ENCODE results near the gene CARD10.
"Not testable (repeated sequence)": the region's sequence is repeated elsewhere in the genome, so short reads cannot be mapped to it uniquely, and the experiment has no call there.

CARD10 gene

GRCh38 chr22:37470087-37470445 lies 49.1 kb downstream of the CARD10 start:
- no peak for DNase-seq (ENCODE audit: insufficient read length, low spot score)
- no peak for FAIRE-seq

- FAIRE-seq (no peak), DNase-seq (ENCODE audit: insufficient read length, low spot score) (no peak)
These were observed 49.7 kb downstream of the CARD10 start for GRCh38 chr22:37469416-37470086.

GRCh38 chr22:37468201-37468695 lies 51.0 kb downstream of the CARD10 start:
- DNase-seq (ENCODE audit: insufficient read length, low spot score); FAIRE-seq: not testable (repeated sequence)

- no peak for FAIRE-seq
- no peak for DNase-seq (ENCODE audit: insufficient read length, low spot score)
These were observed 51.7 kb downstream of the CARD10 start for GRCh38 chr22:37467391-37467955.

DNA sequence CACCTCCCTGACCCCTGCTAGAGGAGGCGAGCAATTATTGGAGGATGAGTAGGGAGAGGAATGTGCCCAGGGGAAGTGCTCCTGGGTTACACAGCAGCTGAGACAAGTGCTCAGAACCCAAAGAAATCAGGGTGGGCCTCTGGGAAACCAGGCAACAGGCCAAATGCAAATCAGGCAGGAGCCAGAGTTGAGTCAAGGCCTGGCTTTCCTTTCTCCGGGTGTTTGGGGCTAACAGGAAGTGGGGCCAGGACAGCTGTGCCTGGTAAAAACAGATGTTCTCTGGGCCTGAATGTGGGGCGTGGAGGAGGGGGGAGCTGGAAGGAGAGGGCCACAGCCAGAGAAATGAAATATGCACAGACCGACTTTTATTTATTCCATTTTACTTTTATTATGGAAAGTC lies 55.0 kb downstream of the CARD10 start:
- FAIRE-seq = no peak
- DNase-seq (ENCODE audit: insufficient read length, low spot score) = no peak

- DNase-seq (ENCODE audit: insufficient read length, low spot score) (no peak), FAIRE-seq (no peak)
These were observed 56.2 kb downstream of the CARD10 start for GRCh38 chr22:37462983-37463382.

GRCh38 chr22:37462436-37462835 lies 56.8 kb downstream of the CARD10 start:
- FAIRE-seq (no peak), DNase-seq (ENCODE audit: insufficient read length, low spot score) (no peak)

GRCh38 chr22:37461961-37462360 lies 57.3 kb downstream of the CARD10 start:
- DNase-seq (ENCODE audit: insufficient read length, low spot score) (no peak), FAIRE-seq (no peak)

DNA sequence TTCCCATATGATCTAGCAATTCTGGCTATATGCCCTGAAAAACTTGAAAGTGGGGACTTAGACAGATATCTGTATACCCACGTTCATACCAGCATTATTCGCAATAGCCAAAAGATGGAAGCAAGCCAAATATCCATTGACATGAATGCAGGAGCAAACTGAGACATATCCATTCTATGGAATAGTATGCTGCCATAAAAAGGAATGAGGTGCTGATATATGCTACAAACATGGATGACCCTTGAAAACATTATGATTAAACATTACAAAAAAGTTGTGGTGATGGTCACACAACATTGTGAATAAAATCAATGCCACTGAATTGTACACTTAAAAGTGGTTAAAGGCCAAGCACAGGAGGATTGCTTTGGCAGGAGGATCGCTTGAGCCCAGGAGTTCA lies 58.5 kb downstream of the CARD10 start:
- DNase-seq (ENCODE audit: insufficient read length, low spot score) (no peak), FAIRE-seq (no peak)

DNA sequence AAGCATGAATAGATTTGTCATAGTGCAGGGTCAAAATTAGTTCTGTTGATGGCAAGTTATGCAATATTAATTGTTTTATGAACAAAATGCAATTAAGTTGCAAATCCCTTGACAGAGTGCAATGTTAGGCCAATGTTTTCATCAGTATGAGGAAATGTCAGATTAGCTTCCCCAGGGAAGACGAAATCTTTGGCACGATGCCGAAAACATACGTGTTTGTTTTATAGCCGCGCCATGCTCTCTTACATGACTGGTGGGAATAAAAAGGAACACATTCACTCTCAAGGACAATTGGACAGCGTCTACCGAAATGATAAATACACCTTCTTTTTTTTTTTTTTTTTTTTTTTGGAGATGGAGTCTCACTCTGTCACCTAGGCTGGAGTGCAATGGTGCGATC lies 60.0 kb downstream of the CARD10 start:
- FAIRE-seq = no peak
- no peak for DNase-seq (ENCODE audit: insufficient read length, low spot score)

DNA sequence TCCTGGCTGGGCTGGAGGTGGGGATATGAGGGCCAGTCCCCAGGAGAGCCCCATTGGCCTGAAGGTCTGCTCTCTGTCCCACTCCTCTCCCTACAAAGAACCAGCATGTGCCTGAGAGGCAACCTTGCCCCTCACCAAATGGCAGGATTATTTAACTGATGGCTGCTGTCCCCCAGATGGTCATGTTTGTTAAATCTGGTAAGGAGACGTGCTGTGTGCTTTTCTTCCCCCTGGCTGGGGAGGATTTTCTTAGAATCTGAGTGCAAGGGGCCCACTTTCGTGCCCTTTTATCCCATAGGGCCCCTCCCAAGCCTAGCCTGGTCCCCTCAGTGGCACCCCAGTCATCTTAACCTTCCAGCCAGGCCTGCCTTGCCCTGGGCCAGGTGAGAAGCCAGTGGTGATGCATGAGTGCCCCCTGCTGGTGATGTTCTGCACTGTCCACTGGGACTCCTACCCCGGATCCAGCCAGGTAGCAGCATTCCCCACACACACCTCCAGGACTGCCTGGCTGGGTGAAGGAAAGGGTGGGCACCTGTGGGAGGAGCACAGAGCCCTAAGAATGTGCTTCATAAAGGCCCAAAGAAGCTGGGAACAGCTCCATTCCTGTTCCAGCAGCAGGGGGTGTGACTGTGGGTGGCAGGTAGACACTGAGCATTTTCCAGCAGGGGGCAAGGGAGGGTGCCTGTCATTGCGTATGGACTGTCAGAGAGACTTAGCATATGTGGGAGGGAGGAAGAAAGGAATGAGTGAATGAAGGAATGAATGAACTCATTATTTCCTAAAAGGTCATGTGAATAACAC lies 61.9 kb downstream of the CARD10 start:
- FAIRE-seq = peak; percentile 55
- DNase-seq (ENCODE audit: insufficient read length, low spot score) = peak; percentile 70

- no peak for DNase-seq (ENCODE audit: insufficient read length, low spot score)
These were observed 62.9 kb downstream of the CARD10 start for GRCh38 chr22:37456346-37456745.

GRCh38 chr22:37455896-37456295 lies 63.3 kb downstream of the CARD10 start:
- FAIRE-seq = no peak
- no peak for DNase-seq (ENCODE audit: insufficient read length, low spot score)

More at GRCh38 chr22:37456346-37456745, 62.9 kb downstream of the CARD10 start:
- no peak for FAIRE-seq

DNA sequence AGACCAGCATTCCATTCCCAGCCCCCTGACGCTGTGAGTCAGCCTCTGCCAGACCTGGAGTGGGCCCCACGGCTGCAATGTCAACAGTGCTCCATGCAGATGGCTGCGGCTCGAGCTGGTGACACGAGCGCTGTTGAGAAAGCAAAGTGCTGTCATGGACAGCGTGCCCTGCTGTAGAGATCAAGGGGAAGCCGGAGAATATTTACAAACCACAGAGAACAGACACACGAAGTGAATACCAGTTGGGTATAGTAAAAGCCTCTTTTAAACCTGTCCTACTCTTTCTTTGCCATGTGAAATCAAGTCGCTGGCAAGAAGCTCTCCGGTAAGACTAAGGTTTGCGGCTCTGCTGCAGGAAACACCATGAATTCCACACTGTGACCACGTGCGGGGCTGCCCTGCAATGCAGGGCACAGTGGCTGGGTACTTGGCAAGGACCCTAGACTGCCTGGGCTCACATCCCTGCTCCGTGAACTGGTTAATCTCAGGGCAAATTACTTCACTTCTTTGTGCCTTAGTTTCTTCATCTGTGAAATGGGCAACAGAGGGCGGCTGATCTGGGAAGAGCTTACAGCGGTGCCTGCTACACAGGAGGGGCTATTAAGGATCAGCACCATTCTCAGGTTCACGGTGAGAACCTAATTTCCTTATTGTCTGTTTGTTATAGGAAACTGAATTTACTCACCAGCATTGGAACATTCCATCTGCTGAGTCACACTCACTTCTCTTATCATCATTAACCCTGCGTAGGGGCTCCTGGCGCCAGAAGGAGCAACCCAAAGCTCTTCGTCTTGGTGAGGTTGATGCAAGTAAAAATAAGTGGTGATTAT lies 64.1 kb downstream of the CARD10 start:
- peak; percentile 48 for FAIRE-seq

GRCh38 chr22:37453696-37454095 lies 65.5 kb downstream of the CARD10 start:
- DNase-seq (ENCODE audit: insufficient read length, low spot score) (no peak), FAIRE-seq (no peak)

More for the DNA sequence above, 64.1 kb downstream of the CARD10 start:
- peak; percentile 58 for DNase-seq (ENCODE audit: insufficient read length, low spot score)

- DNase-seq (ENCODE audit: insufficient read length, low spot score) = no peak
- FAIRE-seq = no peak
These were observed 68.0 kb downstream of the CARD10 start for GRCh38 chr22:37451218-37451617.

- no peak for DNase-seq (ENCODE audit: insufficient read length, low spot score)
- FAIRE-seq = no peak
These were observed 69.7 kb downstream of the CARD10 start for GRCh38 chr22:37449331-37450001.

DNA sequence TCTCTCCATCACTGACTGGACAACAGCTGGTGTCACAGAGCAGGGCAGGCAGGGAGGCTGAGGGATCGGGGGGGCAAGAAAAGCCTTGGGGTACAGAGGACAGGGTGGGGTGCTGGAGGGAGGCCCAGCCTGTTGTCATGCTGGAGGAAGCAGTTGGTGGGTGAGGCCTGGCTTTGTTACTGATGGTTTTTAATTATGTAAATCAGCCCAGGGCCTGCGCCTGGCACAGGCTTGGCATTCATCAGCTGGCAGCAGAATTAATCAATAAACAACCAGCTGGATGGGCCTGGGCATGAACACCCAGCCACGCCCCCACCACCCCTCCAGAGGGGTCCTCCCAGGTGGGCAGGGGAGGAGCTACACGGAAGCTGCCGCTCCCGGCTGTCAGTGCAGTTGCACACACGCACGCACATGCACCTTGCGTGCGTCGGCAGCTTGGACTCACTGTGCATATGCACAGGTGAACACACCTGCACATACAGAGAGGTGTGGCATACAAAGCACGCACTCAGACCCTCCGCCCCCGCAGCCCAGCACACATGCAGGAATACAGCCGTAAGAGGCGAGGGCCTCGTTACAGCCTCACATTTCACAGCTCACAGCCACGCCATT lies 70.6 kb downstream of the CARD10 start:
- DNase-seq (ENCODE audit: insufficient read length, low spot score) = no peak
- no peak for FAIRE-seq

- DNase-seq (ENCODE audit: insufficient read length, low spot score) = no peak
- FAIRE-seq = no peak
These were observed 73.7 kb downstream of the CARD10 start for GRCh38 chr22:37445501-37445900.

GRCh38 chr22:37443977-37444376 lies 75.2 kb downstream of the CARD10 start:
- no peak for DNase-seq (ENCODE audit: insufficient read length, low spot score)
- no peak for FAIRE-seq

All from HTR-8/SVneo (cell line).